ENCODE measurements around the gene SIGLEC1. TPM values are rescaled to one million over a fixed set of nuclear protein-coding genes. Genes with fewer than 3 reads are reported as not detected.

Gene SIGLEC1
- total RNA-seq, 1 donor from 2014 or later: 53.6 TPM

DNA sequence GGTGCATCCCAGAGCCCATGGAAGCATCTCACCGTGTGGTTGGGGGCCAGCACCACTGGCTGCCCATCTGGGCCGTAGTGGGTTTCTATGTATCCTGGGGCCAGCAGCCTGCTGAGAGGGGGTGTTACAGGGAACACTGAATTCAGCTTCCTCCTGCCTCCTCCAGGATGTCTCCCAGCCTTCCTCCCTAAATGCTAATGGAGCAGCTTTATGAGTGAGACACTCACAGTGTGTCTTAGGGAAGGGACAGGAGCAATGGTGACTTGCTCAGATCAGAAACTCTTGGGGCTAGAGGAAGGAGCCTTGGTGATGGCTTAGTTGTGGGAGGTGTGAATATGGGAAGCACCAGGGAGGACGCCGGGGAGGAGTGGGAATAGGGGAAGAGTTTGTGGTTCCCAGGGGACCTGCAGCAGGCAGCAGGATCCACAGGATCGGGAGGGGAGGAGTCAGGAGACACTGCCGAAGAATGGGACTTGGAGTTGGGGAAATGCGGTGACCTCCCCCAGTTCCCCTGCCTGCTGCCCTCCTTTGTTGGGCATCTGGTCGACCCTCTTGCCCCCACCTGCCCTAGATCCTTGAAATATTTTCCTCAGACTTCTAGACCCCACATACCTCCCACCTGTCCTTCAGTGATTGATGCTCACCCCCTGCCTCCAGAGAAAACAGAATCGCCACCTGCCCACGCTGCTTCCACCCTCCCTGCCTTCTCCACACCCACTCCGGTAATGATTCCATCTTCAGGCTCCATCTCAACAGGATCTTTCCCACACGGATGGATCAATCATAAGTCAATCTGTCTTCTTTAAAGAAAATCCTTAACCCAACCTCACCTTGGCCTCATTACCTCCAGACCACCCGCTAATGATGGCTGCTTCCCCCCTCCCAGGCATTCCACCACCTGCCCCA, 37.2 kb downstream of the SIGLEC1 start:
- H3K4me1 ChIP-seq: peaks cover 5% of the 10 kb centered on the region
- no peaks in the 10 kb centered on the region for H3K9me3 ChIP-seq
- intact Hi-C loops (cut with DNase I): loop anchor here (5.0 kb wide), 1 partner anchor 37 kb away; the partner anchor contains the start of gene SIGLEC1
- H3K27me3 ChIP-seq: peaks cover 45% of the 10 kb centered on the region
- no peak for ATAC-seq
- H3K36me3 ChIP-seq: no peaks in the 10 kb centered on the region
- TF ChIP-seq, protein P1, sequence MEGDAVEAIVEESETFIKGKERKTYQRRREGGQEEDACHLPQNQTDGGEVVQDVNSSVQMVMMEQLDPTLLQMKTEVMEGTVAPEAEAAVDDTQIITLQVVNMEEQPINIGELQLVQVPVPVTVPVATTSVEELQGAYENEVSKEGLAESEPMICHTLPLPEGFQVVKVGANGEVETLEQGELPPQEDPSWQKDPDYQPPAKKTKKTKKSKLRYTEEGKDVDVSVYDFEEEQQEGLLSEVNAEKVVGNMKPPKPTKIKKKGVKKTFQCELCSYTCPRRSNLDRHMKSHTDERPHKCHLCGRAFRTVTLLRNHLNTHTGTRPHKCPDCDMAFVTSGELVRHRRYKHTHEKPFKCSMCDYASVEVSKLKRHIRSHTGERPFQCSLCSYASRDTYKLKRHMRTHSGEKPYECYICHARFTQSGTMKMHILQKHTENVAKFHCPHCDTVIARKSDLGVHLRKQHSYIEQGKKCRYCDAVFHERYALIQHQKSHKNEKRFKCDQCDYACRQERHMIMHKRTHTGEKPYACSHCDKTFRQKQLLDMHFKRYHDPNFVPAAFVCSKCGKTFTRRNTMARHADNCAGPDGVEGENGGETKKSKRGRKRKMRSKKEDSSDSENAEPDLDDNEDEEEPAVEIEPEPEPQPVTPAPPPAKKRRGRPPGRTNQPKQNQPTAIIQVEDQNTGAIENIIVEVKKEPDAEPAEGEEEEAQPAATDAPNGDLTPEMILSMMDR (IDR thresholded peaks at IDR 0.05): no peak
- DNase-seq: no peak
- H3K4me3 ChIP-seq: no peak overlapping the region
- H3K27ac ChIP-seq: no peak overlapping the region

DNA sequence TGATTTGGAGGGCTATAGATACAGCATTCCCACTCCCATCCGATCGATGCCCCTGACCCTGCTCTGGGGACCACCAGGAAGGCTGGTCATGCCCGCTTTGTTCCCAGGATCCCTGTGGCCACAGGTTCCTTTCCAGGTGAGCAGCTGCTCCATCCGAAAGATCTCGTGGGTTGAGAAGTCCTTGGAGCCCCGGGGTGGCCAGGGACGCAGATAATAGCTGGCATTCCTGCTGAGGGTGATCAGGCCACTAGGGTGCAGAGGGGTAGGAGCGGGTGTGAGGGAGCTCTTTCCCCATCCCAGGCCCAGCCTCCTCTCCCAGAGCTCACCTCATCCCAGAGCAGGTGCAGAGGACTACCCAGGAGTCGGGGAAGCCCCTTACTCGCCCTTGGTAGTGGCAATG, 38.0 kb downstream of the SIGLEC1 start:
- H3K36me3 ChIP-seq: no peaks in the 10 kb centered on the region
- intact Hi-C loops (cut with DNase I): no loop called here
- no peak for ATAC-seq

DNA sequence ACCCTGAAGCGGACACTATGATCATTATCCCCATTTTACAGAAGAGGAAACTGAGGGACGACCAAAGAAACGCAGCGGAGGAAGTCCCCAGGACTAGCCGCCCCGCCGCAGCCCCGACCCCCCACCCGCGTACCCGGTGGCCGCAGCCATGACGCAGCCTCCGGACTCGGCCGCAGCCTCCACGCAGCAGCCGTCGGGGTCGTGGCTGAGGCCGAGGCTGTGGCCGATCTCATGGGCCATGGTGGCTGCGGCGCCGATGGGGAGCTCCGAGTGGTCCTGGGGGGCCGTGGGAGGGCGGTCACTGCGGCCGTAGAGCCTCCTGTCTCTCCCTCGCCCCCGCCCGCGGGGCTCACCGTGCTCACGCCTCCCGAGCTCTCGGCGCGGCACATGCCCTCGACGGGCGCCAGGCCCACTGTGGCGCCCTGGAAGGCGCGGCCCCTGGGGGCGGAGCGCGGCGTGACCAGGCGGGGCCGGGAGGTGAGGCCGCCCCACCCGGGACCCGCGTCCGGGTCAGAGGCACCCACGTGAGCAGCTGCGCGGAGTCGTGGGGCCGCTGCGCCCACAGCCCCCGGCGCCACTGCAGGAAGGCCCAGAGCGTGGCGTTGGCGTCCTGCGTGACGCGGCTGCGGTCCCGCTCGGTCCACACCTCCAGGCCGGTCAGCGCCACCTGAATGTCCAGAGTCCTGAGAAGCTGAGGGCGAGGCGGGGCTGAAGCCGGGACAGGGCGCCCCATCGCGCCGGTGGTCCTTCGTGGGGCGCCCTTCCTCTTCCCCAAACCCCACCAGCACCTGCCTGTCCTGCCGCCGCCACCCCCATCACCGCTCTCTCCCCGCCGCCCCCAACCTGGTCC, 39.0 kb downstream of the SIGLEC1 start:
- H3K4me3 ChIP-seq: no peak overlapping the region
- H3K36me3 ChIP-seq: no peaks in the 10 kb centered on the region
- intact Hi-C loops (cut with DNase I): no loop called here
- ATAC-seq (no peak), DNase-seq (no peak)
- TF ChIP-seq, protein P1 (IDR thresholded peaks at IDR 0.05): no peak
- peaks cover 5% of the 10 kb centered on the region for H3K4me1 ChIP-seq
- H3K27me3 ChIP-seq: peaks cover 41% of the 10 kb centered on the region
- H3K27ac ChIP-seq: no peak overlapping the region
- no peaks in the 10 kb centered on the region for H3K9me3 ChIP-seq

More for the DNA sequence above, 38.0 kb downstream of the SIGLEC1 start:
- Histone ChIP-seq H3K4me1 (peaks cover 5% of the 10 kb centered on the region), H3K27me3 (peaks cover 41% of the 10 kb centered on the region), H3K9me3 (no peaks in the 10 kb centered on the region), H3K4me3 (no peak overlapping the region), H3K27ac (no peak overlapping the region)
- DNase-seq: no peak
- TF ChIP-seq, protein P1 (IDR thresholded peaks at IDR 0.05): no peak

DNA sequence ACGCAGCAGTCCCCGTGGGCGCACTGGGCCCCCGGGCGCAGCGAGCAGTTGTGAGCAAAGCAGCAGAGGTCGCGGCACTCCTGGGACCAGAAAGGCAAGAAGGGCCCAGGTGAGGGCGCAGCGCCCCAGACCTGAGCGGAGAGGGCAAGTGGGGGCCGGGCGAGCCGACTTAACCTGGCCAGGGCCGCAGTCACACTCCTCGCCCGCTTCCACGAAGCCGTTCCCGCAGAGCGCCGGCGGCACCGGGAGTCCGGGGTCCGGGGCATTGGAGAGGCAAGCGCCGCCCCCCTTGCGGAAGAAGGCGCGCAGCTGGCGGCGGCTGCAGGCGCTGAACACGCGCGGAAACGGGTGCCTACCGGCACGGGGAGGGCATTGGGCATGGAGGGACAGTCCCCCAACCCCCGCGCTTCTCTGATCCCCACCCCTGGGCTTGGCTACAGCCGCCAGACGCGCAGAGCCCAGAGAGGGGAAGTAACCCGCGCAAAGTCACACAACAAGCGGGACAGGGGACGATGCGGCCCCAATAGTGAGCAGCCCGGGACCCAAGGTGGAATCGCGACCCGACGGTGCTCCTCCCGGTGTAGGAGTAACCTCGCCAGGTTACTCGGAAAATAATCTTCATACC, 39.7 kb downstream of the SIGLEC1 start:
- TF ChIP-seq, protein P1 (IDR thresholded peaks at IDR 0.05): no peak
- peaks cover 41% of the 10 kb centered on the region for H3K27me3 ChIP-seq
- H3K36me3 ChIP-seq: no peaks in the 10 kb centered on the region
- ATAC-seq (no peak), DNase-seq (no peak)
- peaks cover 5% of the 10 kb centered on the region for H3K4me1 ChIP-seq
- H3K4me3 ChIP-seq: no peak overlapping the region
- intact Hi-C loops (cut with DNase I): no loop called here
- H3K27ac ChIP-seq: no peak overlapping the region
- no peaks in the 10 kb centered on the region for H3K9me3 ChIP-seq

DNA sequence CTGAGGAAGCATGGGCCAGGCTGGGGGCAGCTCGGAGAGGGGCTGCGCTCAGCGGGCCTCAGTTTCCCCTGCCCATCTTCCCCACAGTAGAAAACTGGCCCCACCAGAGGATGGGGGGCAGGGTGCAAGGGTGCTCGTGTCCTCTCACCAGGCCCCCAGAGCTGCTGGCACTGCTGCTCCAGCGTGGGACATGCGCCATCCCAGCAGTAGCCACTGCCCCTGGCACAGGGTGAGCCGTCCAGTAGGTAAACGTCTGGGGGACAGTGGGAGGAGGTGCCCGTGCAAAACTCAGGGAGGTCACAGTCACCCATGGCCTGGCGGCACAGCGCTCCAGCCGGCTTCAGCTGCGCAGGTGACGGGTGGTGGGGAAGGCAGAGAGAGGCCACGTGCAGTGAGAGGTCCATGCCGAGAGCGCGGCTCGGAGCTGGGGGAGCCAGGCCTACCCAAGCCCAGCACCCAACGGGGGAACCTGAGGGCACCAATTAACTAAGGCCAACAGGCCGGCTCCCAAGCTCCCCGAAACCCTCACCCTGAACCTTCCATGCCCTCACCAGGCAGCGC, 40.3 kb downstream of the SIGLEC1 start:
- H3K36me3 ChIP-seq: no peaks in the 10 kb centered on the region
- H3K27me3 ChIP-seq: peaks cover 41% of the 10 kb centered on the region
- H3K4me1 ChIP-seq: peaks cover 5% of the 10 kb centered on the region
- ATAC-seq (no peak), DNase-seq (no peak)
- TF ChIP-seq, protein P1 (IDR thresholded peaks at IDR 0.05): no peak
- H3K4me3 ChIP-seq: no peak overlapping the region
- H3K27ac ChIP-seq: no peak overlapping the region
- intact Hi-C loops (cut with DNase I): no loop called here
- no peaks in the 10 kb centered on the region for H3K9me3 ChIP-seq
